H9 (cell line): Measurements from ENCODE around the gene TTC39B. TPM values are rescaled to one million over a fixed set of nuclear protein-coding genes. Genes with fewer than 3 reads are reported as not detected.

ENCODE experiments used
- DNase-seq: peaks from one replicate; pipeline ENCODE4 v3.0.0-alpha.2; 2017
- H2AFZ ChIP-seq: one replicate; pipeline ENCODE4 v1.6.1; 2013; ENCODE audit warnings: mild to moderate bottlenecking, low read length, control low read depth, moderate library complexity
- H2AK5ac ChIP-seq: 2 replicates; pipeline ENCODE4 v1.6.1; 2013; ENCODE audit warnings: low read length, control low read depth, mixed read lengths; ENCODE audit not compliant: insufficient read length
- H2BK120ac ChIP-seq: one replicate; pipeline ENCODE4 v1.6.1; 2013; ENCODE audit warnings: low read depth, mild to moderate bottlenecking, low read length, control low read depth, inconsistent platforms; ENCODE audit not compliant: poor library complexity, severe bottlenecking
- H2BK12ac ChIP-seq: 2 replicates; pipeline ENCODE4 v1.6.1; 2013; ENCODE audit warnings: low read length, control low read depth, mixed read lengths, low read depth; ENCODE audit not compliant: insufficient read length
- H2BK15ac ChIP-seq: 2 replicates; pipeline ENCODE4 v1.6.1; 2013; ENCODE audit warnings: low read depth, low read length, control low read depth
- H2BK20ac ChIP-seq: one replicate; pipeline ENCODE4 v1.6.1; 2013; ENCODE audit warnings: low read depth, mild to moderate bottlenecking, low read length, control low read depth, inconsistent platforms; ENCODE audit not compliant: poor library complexity, severe bottlenecking
- H2BK5ac ChIP-seq: 2 replicates; pipeline ENCODE4 v1.6.1; 2013; ENCODE audit warnings: low read length, control low read depth, mixed read lengths; ENCODE audit not compliant: insufficient read length
- H3K14ac ChIP-seq: 2 replicates; pipeline ENCODE4 v1.6.1; 2013; ENCODE audit warnings: low read length, control low read depth; ENCODE audit not compliant: insufficient read depth
- H3K18ac ChIP-seq: 2 replicates; pipeline ENCODE4 v1.6.1; 2013; ENCODE audit warnings: low read depth, mild to moderate bottlenecking, mixed read lengths, low read length, control low read depth; ENCODE audit not compliant: insufficient read length
- H3K23ac ChIP-seq: 2 replicates; pipeline ENCODE4 v1.6.1; 2013; ENCODE audit warnings: low read length, control low read depth, mixed read lengths, low read depth; ENCODE audit not compliant: insufficient read length
- H3K23me2 ChIP-seq: 2 replicates; pipeline ENCODE4 v1.6.1; 2013; ENCODE audit warnings: low read depth, mild to moderate bottlenecking, mixed read lengths, low read length, control low read depth; ENCODE audit not compliant: insufficient read length, poor library complexity, severe bottlenecking
- H3K27ac ChIP-seq: 2 replicates; pipeline ENCODE4 v1.5.1; 2013; ENCODE audit warnings: low read length, control low read depth, mixed read lengths, low read depth; ENCODE audit not compliant: insufficient read length
- H3K27me3 ChIP-seq: 2 replicates; pipeline ENCODE4 v1.6.1; 2013; ENCODE audit warnings: low read length, control low read depth, inconsistent platforms; ENCODE audit not compliant: insufficient read depth
- H3K4ac ChIP-seq: 2 replicates; pipeline ENCODE4 v1.6.1; 2013; ENCODE audit warnings: low read depth, mild to moderate bottlenecking, control low read depth, inconsistent platforms, low read length, moderate library complexity
- H3K4me1 ChIP-seq: 2 replicates; pipeline ENCODE4 v1.6.1; 2013; ENCODE audit warnings: low read length, control low read depth, inconsistent platforms; ENCODE audit not compliant: insufficient read depth
- H3K4me2 ChIP-seq: 2 replicates; pipeline ENCODE4 v1.6.1; 2013; ENCODE audit warnings: low read length, control low read depth, mixed read lengths; ENCODE audit not compliant: insufficient read length, insufficient read depth
- H3K56ac ChIP-seq: 2 replicates; pipeline ENCODE4 v1.6.1; 2013; ENCODE audit warnings: low read depth, mild to moderate bottlenecking, mixed read lengths, low read length, control low read depth; ENCODE audit not compliant: insufficient read length
- H3K79me1 ChIP-seq: 2 replicates; pipeline ENCODE4 v1.6.1; 2013; ENCODE audit warnings: low read depth, mild to moderate bottlenecking, moderate library complexity, low read length, control low read depth, inconsistent platforms; ENCODE audit not compliant: insufficient read depth, poor library complexity, severe bottlenecking
- H3K79me2 ChIP-seq: 2 replicates; pipeline ENCODE4 v1.6.1; 2013; ENCODE audit warnings: low read length, control low read depth, inconsistent platforms; ENCODE audit not compliant: insufficient read depth
- H3K9ac ChIP-seq: 2 replicates; pipeline ENCODE4 v1.6.1; 2013; ENCODE audit warnings: low read length, control low read depth, mixed read lengths; ENCODE audit not compliant: insufficient read length; ENCODE audit errors: extremely low read depth
- H3K9me3 ChIP-seq: one replicate; pipeline ENCODE4 v1.6.1; 2013; ENCODE audit warnings: low read depth, low read length, inconsistent platforms; ENCODE audit not compliant: control insufficient read depth
- H3T11ph ChIP-seq: one replicate; pipeline ENCODE4 v1.6.1; 2013; ENCODE audit warnings: mild to moderate bottlenecking, low read length, control low read depth, inconsistent platforms
- H4K20me1 ChIP-seq: one replicate; pipeline ENCODE4 v1.6.1; 2013; ENCODE audit not compliant: control insufficient read depth, insufficient read length, insufficient read depth
- H4K5ac ChIP-seq: 2 replicates; pipeline ENCODE4 v1.6.1; 2013; ENCODE audit warnings: low read depth, mild to moderate bottlenecking, mixed read lengths, low read length, control low read depth; ENCODE audit not compliant: insufficient read length
- H4K8ac ChIP-seq: replicated peaks from 2 replicates; pipeline ENCODE4 v1.6.1; 2013; ENCODE audit warnings: low read length, control low read depth, mixed read lengths, low read depth; ENCODE audit not compliant: insufficient read length
- H4K91ac ChIP-seq: 2 replicates; pipeline ENCODE4 v1.6.1; 2013; ENCODE audit warnings: low read depth, mild to moderate bottlenecking, moderate library complexity, mixed read lengths, low read length, control low read depth; ENCODE audit not compliant: insufficient read length
- H3K27ac Mint-ChIP-seq, 3 experiments: 2 replicates in 2 of 3; 3 replicates in 1 of 3; pipeline ENCODE4 v1.8.0; 2020 to 2021; ENCODE audit warnings: mixed read lengths in 3 of 3, mild to moderate bottlenecking in 1 of 3, moderate library complexity in 1 of 3
- H3K27me3 Mint-ChIP-seq: 2 replicates; pipeline ENCODE4 v1.8.0; 2021; ENCODE audit warnings: low read depth, mild to moderate bottlenecking, moderate library complexity, mixed read lengths
- H3K36me3 Mint-ChIP-seq, 3 experiments: 2 replicates in 2 of 3; 3 replicates in 1 of 3; pipeline ENCODE4 v1.8.0; 2020 to 2021; ENCODE audit warnings: low read depth in 3 of 3, mixed read lengths in 3 of 3; ENCODE audit not compliant: insufficient read depth in 1 of 3
- H3K4me1 Mint-ChIP-seq, 2 experiments: 2 replicates each; pipeline ENCODE4 v1.8.0; 2020; ENCODE audit warnings: mixed read lengths in 2 of 2
- H3K4me3 Mint-ChIP-seq, 2 experiments: 2 replicates in 1 of 2; 3 replicates in 1 of 2; pipeline ENCODE4 v1.8.0; 2020 to 2021; ENCODE audit warnings: mild to moderate bottlenecking in 2 of 2, mixed read lengths in 2 of 2, moderate library complexity in 1 of 2
- H3K9me3 Mint-ChIP-seq, 2 experiments: 2 replicates in 1 of 2; 3 replicates in 1 of 2; pipeline ENCODE4 v1.8.0; 2020; ENCODE audit warnings: mild to moderate bottlenecking in 2 of 2, mixed read lengths in 2 of 2, moderate library complexity in 1 of 2
- CTCF ChIP-seq: fragments of 200-600 bp; sonication (generic); conservative IDR thresholded peaks from 3 replicates; pipeline ENCODE4 v1.8.0; 2021; ENCODE audit warnings: antibody characterized with exemption, mild to moderate bottlenecking
- WGBS: extraction: QIAGEN DNeasy Blood & Tissue Kit; methylation state at CpG from one replicate; pipeline ENCODE4 v1.1.7; 2013; ENCODE audit warnings: missing lambda C conversion rate, low lambda C conversion rate, mixed read lengths; ENCODE audit not compliant: insufficient read length; ENCODE audit errors: extremely low coverage; 5-methylcytosine and 5-hydroxymethylcytosine counted together
- total RNA-seq: library from RNA; stranded (reverse); gene quantifications from 2 replicates; pipeline ENCODE4 v1.2.1, GENCODE V29; 2021

TTC39B gene
- total RNA-seq, 1 experiment from 2014 or later, result 8.2 TPM

- Mint-ChIP-seq H3K4me3 (no peak overlapping the region; a peak in 1 of 5 replicates), H3K27me3 (no peaks in the 10 kb centered on the region), H3K27ac (peak overlapping the region; percentile 76 to 99 (median 97)), H3K4me1 (peaks cover 38 to 40% of the 10 kb centered on the region in 2 experiments), H3K9me3 (peaks cover 3 to 5% of the 10 kb centered on the region in 2 experiments; a peak in 3 of 5 replicates), H3K36me3 (peaks cover 0 to 3% (median 0%) of the 10 kb centered on the region in 3 experiments; a peak in 3 of 7 replicates)
- Histone ChIP-seq H3K9ac (no peak overlapping the region), H2AK5ac (no peak overlapping the region), H4K20me1 (no peaks in the 10 kb centered on the region), H2AFZ (no peak overlapping the region), H3K14ac (no peak overlapping the region; the same call in 1 of the 2 replicates), H3T11ph (no peak overlapping the region), H3K23ac (no peak overlapping the region), H3K18ac (peak overlapping the region; percentile 82), H4K8ac (no peak overlapping the region), H3K4me2 (no peak overlapping the region), H2BK20ac (no peak overlapping the region), H3K56ac (no peak overlapping the region), H4K5ac (no peak overlapping the region), H3K27me3 (no peaks in the 10 kb centered on the region), H3K23me2 (no peaks in the 10 kb centered on the region), H3K4ac (no peak overlapping the region), H4K91ac (no peak overlapping the region), H3K79me2 (no peaks in the 10 kb centered on the region), H2BK15ac (no peak overlapping the region), H3K79me1 (no peaks in the 10 kb centered on the region), H2BK5ac (no peak overlapping the region), H2BK120ac (no peak overlapping the region), H2BK12ac (no peak overlapping the region), H3K9me3 (no peaks in the 10 kb centered on the region), H3K27ac (peak overlapping the region; percentile 89), H3K4me1 (peaks cover 6% of the 10 kb centered on the region; the same call in 1 of the 2 replicates)
- no peak for DNase-seq
- no CpG with 5 or more reads among the region's 2 CpGs for WGBS
- no peak for TF ChIP-seq CTCF
Observed at GRCh38 chr9:15137089-15137488, 169.9 kb downstream of the TTC39B start.
